GM23248 (cell line): ENCODE results near the gene PPM1L.

Experiments used
- EZH2 ChIP-seq: fragments of 200-600 bp; sonication (generic); IDR thresholded peaks from 2 replicates; pipeline ENCODE4 v1.6.1; 2018; ENCODE audit warnings: antibody characterized with exemption, mild to moderate bottlenecking; ENCODE audit not compliant: insufficient read depth, poor library complexity, severe bottlenecking
- EZH2phosphoT487 ChIP-seq: fragments of 200-600 bp; sonication (generic); IDR thresholded peaks from 2 replicates; pipeline ENCODE4 v1.6.1; 2018; ENCODE audit warnings: antibody characterized with exemption, moderate library complexity, mild to moderate bottlenecking, low read depth; ENCODE audit not compliant: insufficient read depth

GRCh38 chr3:160748787-160749186 lies 7.2 kb upstream of the PPM1L start:
- no peak for TF ChIP-seq EZH2
- TF ChIP-seq EZH2phosphoT487, result no peak
